CD14-positive monocyte (primary cell): ENCODE results near the gene TNFSF8. TPM values are rescaled to one million over a fixed set of nuclear protein-coding genes. Genes with fewer than 3 reads are reported as not detected.

Experiments used
- DNase-seq, 3 donors: peaks; one replicate each; pipeline ENCODE4 v3.0.0-alpha.2; 2011 to 2022
- H2AFZ ChIP-seq: 2 replicates; pipeline ENCODE4 v1.6.0; 2012; ENCODE audit warnings: mild to moderate bottlenecking, low read depth, low read length, inconsistent platforms; ENCODE audit not compliant: insufficient read depth, poor library complexity, severe bottlenecking
- H3K27ac ChIP-seq, 2 donors: 1 replicate in 1 of 2; 2 replicates in 1 of 2; pipeline ENCODE4 v1.5.1; 2012 to 2013; ENCODE audit warnings: low read length in 2 of 2, control low read depth in 1 of 2, inconsistent platforms in 1 of 2, low read depth in 1 of 2, mild to moderate bottlenecking in 1 of 2
- H3K27me3 ChIP-seq, 2 donors: one replicate each; pipeline versions ENCODE4 v1.6.0 to v1.6.1; 2011 to 2013; ENCODE audit warnings: low read length in 2 of 2; ENCODE audit not compliant: control insufficient read depth in 2 of 2, insufficient read depth in 2 of 2
- H3K36me3 ChIP-seq, 2 donors: replicated peaks in 1 of 2; 1 replicate in 1 of 2; 2 replicates in 1 of 2; pipeline versions ENCODE4 v1.5.1 to v1.6.1; 2012 to 2013; ENCODE audit warnings: low read length in 2 of 2, control low read depth in 1 of 2, inconsistent platforms in 1 of 2, mild to moderate bottlenecking in 1 of 2; ENCODE audit not compliant: insufficient read depth in 2 of 2, control insufficient read depth in 1 of 2
- H3K4me1 ChIP-seq, 2 donors: 1 replicate in 1 of 2; 2 replicates in 1 of 2; pipeline versions ENCODE4 v1.5.1 to v1.6.1; 2012 to 2013; ENCODE audit warnings: low read length in 2 of 2, control low read depth in 1 of 2, inconsistent platforms in 1 of 2, mild to moderate bottlenecking in 1 of 2, moderate library complexity in 1 of 2; ENCODE audit not compliant: insufficient read depth in 2 of 2, control insufficient read depth in 1 of 2
- H3K4me2 ChIP-seq: replicated peaks from 2 replicates; pipeline ENCODE3; 2012; ENCODE audit warnings: low read length, moderate library complexity, mild to moderate bottlenecking; ENCODE audit not compliant: poor library complexity, severe bottlenecking; ENCODE audit errors: extremely low read depth
- H3K4me3 ChIP-seq, 3 experiments: fragments of 200-600 bp in 1 of 3; sonication (generic) in 1 of 3; replicated peaks in 1 of 3; 1 replicate in 2 of 3; 2 replicates in 1 of 3; pipeline ENCODE4 v1.5.1; 2011 to 2013; ENCODE audit warnings: low read length in 3 of 3, mild to moderate bottlenecking in 3 of 3, control low read depth in 2 of 3, low read depth in 2 of 3, inconsistent platforms in 1 of 3, moderate library complexity in 1 of 3
- H3K79me2 ChIP-seq: 2 replicates; pipeline ENCODE4 v1.6.0; 2012; ENCODE audit warnings: mild to moderate bottlenecking, control low read depth, inconsistent platforms, low read length, moderate library complexity; ENCODE audit not compliant: insufficient read depth
- H3K9ac ChIP-seq: 2 replicates; pipeline ENCODE4 v1.6.0; 2017; ENCODE audit warnings: low read length, mild to moderate bottlenecking; ENCODE audit not compliant: insufficient read depth, poor library complexity, severe bottlenecking
- H3K9me3 ChIP-seq, 2 donors: replicated peaks in 1 of 2; 1 replicate in 1 of 2; 2 replicates in 1 of 2; pipeline versions ENCODE4 v1.5.1 to v1.6.1; 2012 to 2013; ENCODE audit warnings: low read length in 2 of 2, control low read depth in 1 of 2; ENCODE audit not compliant: control insufficient read depth in 1 of 2, insufficient read depth in 1 of 2
- H4K20me1 ChIP-seq: 2 replicates; pipeline ENCODE4 v1.6.0; 2012; ENCODE audit warnings: mild to moderate bottlenecking, low read length, control low read depth, moderate library complexity; ENCODE audit not compliant: insufficient read depth
- H3K27ac Mint-ChIP-seq, 7 donors: one replicate each; pipeline ENCODE4 v1.8.0; 2020; ENCODE audit warnings: mild to moderate bottlenecking in 7 of 7, mixed read lengths in 7 of 7, moderate library complexity in 6 of 7, inconsistent platforms in 2 of 7
- H3K27me3 Mint-ChIP-seq, 3 donors: one replicate each; pipeline ENCODE4 v1.8.0; 2021 to 2022; ENCODE audit warnings: low read depth in 3 of 3, mild to moderate bottlenecking in 3 of 3, mixed read lengths in 3 of 3, moderate library complexity in 3 of 3, inconsistent platforms in 1 of 3
- H3K36me3 Mint-ChIP-seq, 2 donors: one replicate each; pipeline ENCODE4 v1.8.0; 2020; ENCODE audit warnings: mixed read lengths in 2 of 2, inconsistent platforms in 1 of 2, mild to moderate bottlenecking in 1 of 2
- H3K4me1 Mint-ChIP-seq: one replicate; pipeline ENCODE4 v1.8.0; 2020; ENCODE audit warnings: mild to moderate bottlenecking, mixed read lengths
- H3K4me3 Mint-ChIP-seq, 2 donors: one replicate each; pipeline ENCODE4 v1.8.0; 2020; ENCODE audit warnings: mild to moderate bottlenecking in 2 of 2, mixed read lengths in 2 of 2, moderate library complexity in 1 of 2
- H3K9me3 Mint-ChIP-seq, 7 donors: one replicate each; pipeline ENCODE4 v1.8.0; 2020 to 2022; ENCODE audit warnings: mixed read lengths in 7 of 7, mild to moderate bottlenecking in 6 of 7, moderate library complexity in 6 of 7, inconsistent platforms in 2 of 7
- CTCF ChIP-seq: fragments of 200-600 bp; IDR thresholded peaks from one replicate; pipeline ENCODE4 v1.8.0; 2022; ENCODE audit warnings: antibody characterized with exemption, mild to moderate bottlenecking
- WGBS: methylation state at CpG from one replicate; pipeline ENCODE4 v1.1.5; 2013; ENCODE audit warnings: missing lambda C conversion rate; ENCODE audit not compliant: insufficient coverage; 5-methylcytosine and 5-hydroxymethylcytosine counted together
- intact Hi-C, 2 donors: fragments of 100-400 bp; cut with micrococcal nuclease; formaldehyde crosslinking; loops; one replicate each; pipeline versions ENCODE4 v1.15.0 to v1.15.1; 2023
- polyA plus RNA-seq, 3 donors: library from polyadenylated mRNA; depleted of rRNA in 1 of 3; unstranded in 2 of 3; stranded (reverse) in 1 of 3; fragments of 300-500 nt in 2 of 3; fragments of >200 nt in 1 of 3; fragmentation: Illumina TruSeq in 2 of 3; gene quantifications; 1 replicate in 2 of 3; 2 replicates in 1 of 3; pipeline ENCODE4 v1.2.3, GENCODE V29; 2012 to 2021

The TNFSF8 gene
- polyA plus RNA-seq, 3 donors: 27.8 to 42.9 (median 34.0) TPM

GRCh38 chr9:114919611-114920010, 10.8 kb downstream of the TNFSF8 start:
- Histone ChIP-seq H3K4me3 (no peak overlapping the region), H2AFZ (no peak overlapping the region), H3K9ac (no peak overlapping the region), H4K20me1 (peaks cover 94% of the 10 kb centered on the region), H3K4me1 (peaks cover 18 to 24% of the 10 kb centered on the region in 2 donors), H3K4me2 (no peak overlapping the region), H3K9me3 (no peaks in the 10 kb centered on the region), H3K79me2 (peaks cover 58% of the 10 kb centered on the region), H3K27me3 (no peaks in the 10 kb centered on the region), H3K36me3 (peaks cover 26 to 58% of the 10 kb centered on the region in 2 donors), H3K27ac (no peak overlapping the region)
- Mint-ChIP-seq H3K4me1 (peaks cover 48% of the 10 kb centered on the region), H3K27ac (peak overlapping the region in 5 of 7 donors; percentile 3 to 72 (median 55)), H3K4me3 (no peak overlapping the region), H3K9me3 (no peaks in the 10 kb centered on the region), H3K27me3 (no peaks in the 10 kb centered on the region), H3K36me3 (peaks cover 84 to 88% of the 10 kb centered on the region in 2 donors)
- no CpG with 5 or more reads among the region's 4 CpGs for WGBS
- intact Hi-C loops: loop anchor here in 1 of 2 donors (10.0 kb wide), 2 partner anchors 95 to 185 kb away; no protein-coding TSS in a partner anchor
- TF ChIP-seq CTCF: no peak
- peak in 1 of 3 donors; percentile 42 for DNase-seq

GRCh38 chr9:114916481-114916880, 13.9 kb downstream of the TNFSF8 start:
- DNase-seq: no peak
- peaks cover 31% of the 10 kb centered on the region for H3K79me2 ChIP-seq
- Mint-ChIP-seq H3K4me1 (peaks cover 31% of the 10 kb centered on the region), H3K4me3 (no peak overlapping the region), H3K36me3 (peaks cover 89 to 91% of the 10 kb centered on the region in 2 donors), H3K27ac (no peak overlapping the region), H3K27me3 (peaks cover 0 to 2% (median 0%) of the 10 kb centered on the region in 3 donors), H3K9me3 (no peaks in the 10 kb centered on the region)
- H4K20me1 ChIP-seq: peaks cover 99% of the 10 kb centered on the region
- no peak overlapping the region for H3K27ac ChIP-seq
- H3K4me2 ChIP-seq: no peak overlapping the region
- H3K9me3 ChIP-seq: no peaks in the 10 kb centered on the region
- H3K27me3 ChIP-seq: no peaks in the 10 kb centered on the region
- intact Hi-C loops: loop anchor here in 1 of 2 donors (10.0 kb wide), 2 partner anchors 98 to 182 kb away; no protein-coding TSS in a partner anchor
- no peak overlapping the region for H3K4me3 ChIP-seq
- TF ChIP-seq CTCF: no peak
- 100% methylated on average over 5 of the region's 7 CpGs for WGBS
- H3K4me1 ChIP-seq: peaks cover 7 to 9% of the 10 kb centered on the region in 2 donors
- H3K9ac ChIP-seq: no peak overlapping the region
- H3K36me3 ChIP-seq: peaks cover 46 to 89% of the 10 kb centered on the region in 2 donors
- no peak overlapping the region for H2AFZ ChIP-seq
